Neutrophil (primary cell): ENCODE data around the gene LRRC18.

Experiments used
- H3K27ac ChIP-seq: fragments of 200-600 bp; sonication (generic); 2 replicates; pipeline ENCODE4 v1.5.1; 2016; ENCODE audit warnings: mild to moderate bottlenecking, moderate library complexity
- H3K27me3 ChIP-seq: fragments of 200-600 bp; sonication (generic); 2 replicates; pipeline ENCODE4 v1.6.0; 2016; ENCODE audit warnings: mild to moderate bottlenecking
- H3K36me3 ChIP-seq: fragments of 200-600 bp; sonication (generic); 2 replicates; pipeline ENCODE4 v1.5.1; 2017
- H3K4me1 ChIP-seq, 2 experiments: fragments of 200-600 bp in 1 of 2; sonication (generic) in 1 of 2; 1 replicate in 1 of 2; 2 replicates in 1 of 2; pipeline versions ENCODE4 v1.5.1 to v1.6.1; 2013 to 2016; ENCODE audit warnings: low read depth in 1 of 2, low read length in 1 of 2, mild to moderate bottlenecking in 1 of 2, moderate library complexity in 1 of 2; ENCODE audit not compliant: control insufficient read depth in 1 of 2, insufficient read depth in 1 of 2
- H3K4me3 ChIP-seq, 2 experiments: fragments of 200-600 bp in 1 of 2; sonication (generic) in 1 of 2; 1 replicate in 1 of 2; 2 replicates in 1 of 2; pipeline ENCODE4 v1.5.1; 2013 to 2016; ENCODE audit warnings: low read depth in 1 of 2, low read length in 1 of 2, mild to moderate bottlenecking in 1 of 2, moderate library complexity in 1 of 2
- H3K9me3 ChIP-seq: fragments of 200-600 bp; sonication (generic); 2 replicates; pipeline ENCODE4 v1.5.1; 2016
- CTCF ChIP-seq: fragments of 200-600 bp; sonication (generic); IDR thresholded peaks from 2 replicates; pipeline ENCODE4 v1.5.1; 2016; ENCODE audit warnings: antibody characterized with exemption

LRRC18 gene

DNA sequence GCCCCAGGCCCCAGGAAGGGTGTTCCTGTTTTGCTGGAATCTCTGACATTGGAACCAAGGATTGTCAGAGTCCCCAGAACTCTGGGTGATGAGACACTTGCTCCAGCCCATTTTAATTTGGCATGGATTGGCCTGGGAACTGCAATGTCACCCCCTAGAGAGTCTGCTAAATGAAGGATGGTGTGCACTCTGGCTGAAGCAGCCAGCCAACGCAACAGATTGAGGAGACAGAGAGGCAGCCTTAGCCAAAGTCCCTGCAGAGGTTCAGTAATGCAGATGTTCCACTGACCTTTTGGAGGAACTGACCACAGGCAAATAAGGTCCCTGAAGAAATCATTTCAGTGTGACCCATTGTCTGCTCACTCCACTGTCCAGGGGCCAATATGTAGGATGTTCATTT, 13.4 kb downstream of the LRRC18 start:
- no peaks in the 10 kb centered on the region for H3K4me1 ChIP-seq
- peaks cover 34% of the 10 kb centered on the region for H3K36me3 ChIP-seq
- no peak overlapping the region for H3K27ac ChIP-seq
- no peaks in the 10 kb centered on the region for H3K9me3 ChIP-seq
- H3K27me3 ChIP-seq, result no peaks in the 10 kb centered on the region
- no peak overlapping the region for H3K4me3 ChIP-seq
- no peak for TF ChIP-seq CTCF

DNA sequence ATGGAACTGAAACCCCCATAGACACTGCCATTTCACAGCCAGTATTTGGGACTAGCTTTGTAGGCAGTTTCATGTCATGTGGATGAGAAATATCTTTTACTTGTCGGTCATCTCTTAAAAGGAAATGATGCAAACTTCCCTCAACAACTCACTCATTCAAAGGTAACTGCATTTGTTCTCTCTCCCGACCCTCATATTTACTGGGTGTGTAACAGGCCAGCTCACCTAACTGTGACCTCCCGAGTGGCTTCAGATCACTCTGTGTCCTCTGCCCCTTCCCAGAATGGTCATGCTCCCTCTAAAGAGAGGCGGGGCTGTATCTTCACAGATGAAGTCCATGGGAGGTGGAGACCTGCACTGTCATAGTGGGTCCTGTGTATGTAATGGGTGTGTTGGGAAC, 14.7 kb downstream of the LRRC18 start:
- H3K4me1 ChIP-seq, result no peaks in the 10 kb centered on the region
- no peak for TF ChIP-seq CTCF
- H3K4me3 ChIP-seq, result no peak overlapping the region
- H3K27me3 ChIP-seq, result no peaks in the 10 kb centered on the region
- peaks cover 32% of the 10 kb centered on the region for H3K36me3 ChIP-seq
- no peaks in the 10 kb centered on the region for H3K9me3 ChIP-seq
- H3K27ac ChIP-seq, result no peak overlapping the region

DNA sequence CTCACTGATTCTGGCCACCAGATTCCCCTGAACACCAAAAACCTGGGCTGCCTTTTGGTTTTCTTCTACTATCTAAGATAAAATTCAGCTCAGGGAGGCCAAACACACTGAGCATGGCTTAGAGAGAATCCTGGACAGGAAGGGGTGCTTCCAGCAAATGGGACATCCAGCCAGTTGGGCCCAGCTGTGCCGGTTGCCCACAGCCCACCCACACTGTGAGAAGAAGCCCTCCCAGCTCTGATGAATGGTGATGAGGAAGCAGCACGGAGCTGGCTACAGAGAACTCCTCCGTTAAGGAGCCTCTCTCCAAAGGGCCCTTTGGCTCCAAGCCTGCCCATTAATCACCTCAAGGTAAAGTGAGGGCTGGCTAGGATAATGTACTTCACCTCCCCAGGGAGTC, 15.9 kb downstream of the LRRC18 start:
- Histone ChIP-seq H3K36me3 (peaks cover 27% of the 10 kb centered on the region), H3K9me3 (no peaks in the 10 kb centered on the region), H3K4me1 (no peaks in the 10 kb centered on the region), H3K4me3 (no peak overlapping the region), H3K27me3 (no peaks in the 10 kb centered on the region), H3K27ac (no peak overlapping the region)
- no peak for TF ChIP-seq CTCF

DNA sequence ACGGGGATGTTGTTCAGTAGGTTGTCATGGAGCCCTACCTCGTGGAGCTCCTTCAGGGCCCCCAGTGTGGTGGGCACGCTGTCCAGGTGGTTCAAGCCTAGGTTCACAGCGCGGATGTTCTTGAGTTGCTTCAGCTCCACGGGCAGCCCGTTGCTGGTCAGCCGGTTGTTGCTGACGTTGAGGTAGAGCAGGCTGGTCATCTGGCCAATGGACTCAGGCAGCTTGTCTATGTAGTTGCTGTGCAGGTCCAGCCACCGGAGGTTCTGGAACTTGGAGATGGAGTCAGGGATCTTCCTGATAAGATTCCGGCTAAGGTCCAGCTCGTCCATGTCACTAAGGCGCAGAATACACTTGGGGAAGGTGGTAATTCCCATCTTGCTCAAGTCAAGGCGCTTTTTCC, 26.0 kb downstream of the LRRC18 start:
- Histone ChIP-seq H3K9me3 (no peaks in the 10 kb centered on the region), H3K4me3 (no peak overlapping the region), H3K27me3 (no peaks in the 10 kb centered on the region), H3K27ac (no peak overlapping the region), H3K36me3 (peaks cover 66% of the 10 kb centered on the region), H3K4me1 (no peaks in the 10 kb centered on the region)
- no peak for TF ChIP-seq CTCF

DNA sequence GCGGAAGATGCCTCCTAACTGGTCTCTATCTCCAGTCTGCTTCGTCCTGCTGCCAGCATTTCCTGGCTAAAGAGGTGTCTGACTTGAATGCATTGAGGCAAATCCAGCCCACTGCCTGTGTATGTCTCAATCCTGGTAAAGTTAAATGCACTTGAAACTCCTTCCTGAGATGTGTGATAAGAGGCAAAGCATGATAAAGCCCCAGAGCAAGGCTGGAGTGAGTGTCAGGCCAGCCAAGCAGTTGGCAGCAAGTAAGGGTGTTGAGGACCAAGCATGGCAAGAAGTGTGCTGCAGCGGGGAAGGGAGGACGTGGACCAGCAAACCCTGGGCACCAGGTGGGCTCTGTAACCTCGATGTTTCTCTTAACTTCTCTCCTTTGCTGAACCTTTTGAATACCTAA, 29.1 kb downstream of the LRRC18 start:
- no peaks in the 10 kb centered on the region for H3K9me3 ChIP-seq
- peaks cover 72% of the 10 kb centered on the region for H3K36me3 ChIP-seq
- H3K27ac ChIP-seq, result no peak overlapping the region
- no peak for TF ChIP-seq CTCF
- no peaks in the 10 kb centered on the region for H3K4me1 ChIP-seq
- H3K4me3 ChIP-seq, result no peak overlapping the region
- H3K27me3 ChIP-seq, result no peaks in the 10 kb centered on the region

- no peak overlapping the region for H3K4me3 ChIP-seq
- H3K9me3 ChIP-seq, result no peaks in the 10 kb centered on the region
- peaks cover 73% of the 10 kb centered on the region for H3K36me3 ChIP-seq
- no peak overlapping the region for H3K27ac ChIP-seq
- no peaks in the 10 kb centered on the region for H3K4me1 ChIP-seq
- H3K27me3 ChIP-seq, result no peaks in the 10 kb centered on the region
- no peak for TF ChIP-seq CTCF
Observed at GRCh38 chr10:48907730-48908129, 31.9 kb downstream of the LRRC18 start.
